Neural cell (in vitro differentiated cells): ENCODE data around the gene TMEM183A.

Experiments
- EP300 ChIP-seq: fragments of 450-650 bp; conservative IDR thresholded peaks from 2 replicates; pipeline ENCODE4 v1.6.1; 2014; ENCODE audit warnings: antibody characterized with exemption, mild to moderate bottlenecking, moderate library complexity; ENCODE audit not compliant: poor library complexity, severe bottlenecking
- EZH2 ChIP-seq: fragments of 200-600, 300-800 bp; shearing (Covaris generic), sonication (generic); IDR thresholded peaks from 2 replicates; pipeline ENCODE4 v1.6.1; 2014; ENCODE audit warnings: antibody characterized with exemption, low read length, borderline replicate concordance, mild to moderate bottlenecking; ENCODE audit not compliant: insufficient read depth, poor library complexity, severe bottlenecking
- MXI1 ChIP-seq: fragments of 450-650 bp; conservative IDR thresholded peaks from 2 replicates; pipeline ENCODE4 v1.6.1; 2014; ENCODE audit warnings: antibody characterized with exemption, mild to moderate bottlenecking; ENCODE audit not compliant: poor library complexity, severe bottlenecking
- POLR2AphosphoS5 ChIP-seq: IDR thresholded peaks from 2 replicates; pipeline ENCODE4 v1.6.1; 2012
- RAD21 ChIP-seq: fragments of 450-650 bp; conservative IDR thresholded peaks from 2 replicates; pipeline ENCODE4 v1.6.1; 2014; ENCODE audit warnings: antibody characterized with exemption, mild to moderate bottlenecking, moderate library complexity
- TF ChIP-seq, protein P1 (sequence below): fragments of 450-650 bp; IDR thresholded peaks from 2 replicates; pipeline ENCODE4 v1.5.1; 2014; ENCODE audit warnings: antibody characterized with exemption, mild to moderate bottlenecking, moderate library complexity; ENCODE audit not compliant: poor library complexity, severe bottlenecking

DNA sequence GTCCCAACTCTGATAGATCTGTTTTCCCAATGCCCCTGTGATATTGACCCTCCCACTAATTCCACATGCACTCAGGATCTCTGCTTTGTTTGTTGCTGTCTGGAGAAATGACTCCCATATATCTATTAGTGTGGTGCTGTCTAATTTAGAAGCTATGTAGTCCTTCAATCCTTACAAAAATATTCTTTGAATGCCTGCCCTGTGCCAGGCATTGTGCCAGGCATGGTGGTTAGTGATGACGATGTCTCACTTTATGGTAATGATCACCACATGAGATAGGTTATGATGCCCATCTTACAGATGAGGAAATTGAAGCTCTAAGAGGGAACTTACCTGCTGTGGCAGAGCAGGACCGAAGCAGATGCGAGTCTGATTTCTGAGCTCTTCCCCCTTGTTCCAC is 65.7 kb downstream of the TMEM183A start:
- TF ChIP-seq POLR2AphosphoS5 = no peak
- no peak for TF ChIP-seq RAD21
- TF ChIP-seq EZH2 = no peak
- TF ChIP-seq, protein P1, sequence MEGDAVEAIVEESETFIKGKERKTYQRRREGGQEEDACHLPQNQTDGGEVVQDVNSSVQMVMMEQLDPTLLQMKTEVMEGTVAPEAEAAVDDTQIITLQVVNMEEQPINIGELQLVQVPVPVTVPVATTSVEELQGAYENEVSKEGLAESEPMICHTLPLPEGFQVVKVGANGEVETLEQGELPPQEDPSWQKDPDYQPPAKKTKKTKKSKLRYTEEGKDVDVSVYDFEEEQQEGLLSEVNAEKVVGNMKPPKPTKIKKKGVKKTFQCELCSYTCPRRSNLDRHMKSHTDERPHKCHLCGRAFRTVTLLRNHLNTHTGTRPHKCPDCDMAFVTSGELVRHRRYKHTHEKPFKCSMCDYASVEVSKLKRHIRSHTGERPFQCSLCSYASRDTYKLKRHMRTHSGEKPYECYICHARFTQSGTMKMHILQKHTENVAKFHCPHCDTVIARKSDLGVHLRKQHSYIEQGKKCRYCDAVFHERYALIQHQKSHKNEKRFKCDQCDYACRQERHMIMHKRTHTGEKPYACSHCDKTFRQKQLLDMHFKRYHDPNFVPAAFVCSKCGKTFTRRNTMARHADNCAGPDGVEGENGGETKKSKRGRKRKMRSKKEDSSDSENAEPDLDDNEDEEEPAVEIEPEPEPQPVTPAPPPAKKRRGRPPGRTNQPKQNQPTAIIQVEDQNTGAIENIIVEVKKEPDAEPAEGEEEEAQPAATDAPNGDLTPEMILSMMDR = no peak
- TF ChIP-seq EP300 = no peak
- no peak for TF ChIP-seq MXI1
